GM08714 (cell line): ENCODE measurements around the gene AIMP1.

Source experiments
- H3K4me3 ChIP-seq: fragments of 200-500 bp; sonication (Bioruptor generic); 2 replicates; pipeline ENCODE4 v1.5.1; 2014; ENCODE audit warnings: mild to moderate bottlenecking, low read length, inconsistent platforms
- ZNF274 ChIP-seq: IDR thresholded peaks from 2 replicates; pipeline ENCODE4 v1.6.1; 2012; ENCODE audit warnings: mild to moderate bottlenecking, low read depth, low read length

Gene AIMP1

GRCh38 chr4:106323119-106323518, 6.8 kb downstream of the AIMP1 start:
- no peak overlapping the region for H3K4me3 ChIP-seq
- no peak for TF ChIP-seq ZNF274

GRCh38 chr4:106325800-106326199, 9.4 kb downstream of the AIMP1 start:
- TF ChIP-seq ZNF274 = no peak
- H3K4me3 ChIP-seq = no peak overlapping the region

GRCh38 chr4:106329041-106329618, 12.8 kb downstream of the AIMP1 start:
- no peak for TF ChIP-seq ZNF274
- no peak overlapping the region for H3K4me3 ChIP-seq

- no peak for TF ChIP-seq ZNF274
- H3K4me3 ChIP-seq = no peak overlapping the region
Observed at GRCh38 chr4:106333186-106333585, 16.8 kb downstream of the AIMP1 start.

- TF ChIP-seq ZNF274 = no peak
- no peak overlapping the region for H3K4me3 ChIP-seq
Observed at GRCh38 chr4:106334741-106335470, 18.6 kb downstream of the AIMP1 start.

- TF ChIP-seq ZNF274 = no peak
Observed at GRCh38 chr4:106336618-106337017, 20.3 kb downstream of the AIMP1 start.

GRCh38 chr4:106337916-106338315, 21.6 kb downstream of the AIMP1 start:
- TF ChIP-seq ZNF274 = no peak

More at GRCh38 chr4:106336618-106337017, 20.3 kb downstream of the AIMP1 start:
- H3K4me3 ChIP-seq = no peak overlapping the region

GRCh38 chr4:106338671-106339070, 22.3 kb downstream of the AIMP1 start:
- TF ChIP-seq ZNF274 = no peak
- no peak overlapping the region for H3K4me3 ChIP-seq

More at GRCh38 chr4:106337916-106338315, 21.6 kb downstream of the AIMP1 start:
- no peak overlapping the region for H3K4me3 ChIP-seq

GRCh38 chr4:106339431-106339830, 23.1 kb downstream of the AIMP1 start:
- no peak overlapping the region for H3K4me3 ChIP-seq
- no peak for TF ChIP-seq ZNF274

- TF ChIP-seq ZNF274 = no peak
- H3K4me3 ChIP-seq = no peak overlapping the region
Observed at GRCh38 chr4:106340774-106341173, 24.4 kb downstream of the AIMP1 start.

GRCh38 chr4:106343865-106344646, 27.7 kb downstream of the AIMP1 start:
- TF ChIP-seq ZNF274 = no peak
- no peak overlapping the region for H3K4me3 ChIP-seq

- H3K4me3 ChIP-seq = no peak overlapping the region
- TF ChIP-seq ZNF274 = no peak
Observed at GRCh38 chr4:106344647-106344970, 28.3 kb downstream of the AIMP1 start.

GRCh38 chr4:106347167-106347566, 30.8 kb downstream of the AIMP1 start:
- no peak for TF ChIP-seq ZNF274
- H3K4me3 ChIP-seq = no peak overlapping the region

GRCh38 chr4:106351016-106351415, 34.7 kb downstream of the AIMP1 start:
- no peak for TF ChIP-seq ZNF274
- no peak overlapping the region for H3K4me3 ChIP-seq

GRCh38 chr4:106353786-106354185, 37.4 kb downstream of the AIMP1 start:
- no peak for TF ChIP-seq ZNF274
- H3K4me3 ChIP-seq = no peak overlapping the region
